Stimulated activated CD4-positive, alpha-beta T cell treated with anti-CD3 and anti-CD28 coated beads, Interleukin-1b, Interleukin-23, amount 100 ng/mL, for 1 hour (primary cell): Measurements from ENCODE around the gene BAIAP3.

Experiments used
- DNase-seq, 2 donors: peaks; one replicate each; pipeline ENCODE4 v3.0.0-alpha.2; 2020; ENCODE audit warnings: low read depth in 2 of 2

BAIAP3 gene

GRCh38 chr16:1300664-1301476, 32.6 kb upstream of the BAIAP3 start:
- DNase-seq: peak; percentile 53 to 58

GRCh38 chr16:1301562-1301961, 31.9 kb upstream of the BAIAP3 start:
- DNase-seq: no peak

DNA sequence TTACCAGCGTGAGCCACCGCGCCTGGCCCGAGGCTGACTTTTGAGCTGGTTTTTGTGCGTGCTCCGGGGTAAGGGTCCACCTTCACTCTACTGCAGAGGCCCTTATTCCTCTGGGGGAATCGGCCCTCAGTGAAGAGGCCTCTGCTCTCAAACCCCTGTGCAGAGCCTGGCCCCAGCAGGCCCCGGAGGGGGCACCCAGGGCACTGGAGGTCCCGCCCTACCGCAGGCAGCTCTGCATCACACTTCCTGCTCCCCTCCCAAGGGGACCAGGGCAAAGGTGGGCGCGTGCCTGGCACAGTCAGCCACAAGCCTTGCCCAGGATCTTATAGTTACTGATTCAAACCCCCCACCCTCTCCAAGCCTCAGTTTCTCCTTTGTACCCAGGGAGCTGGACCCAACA, 27.6 kb upstream of the BAIAP3 start:
- DNase-seq: no peak

DNA sequence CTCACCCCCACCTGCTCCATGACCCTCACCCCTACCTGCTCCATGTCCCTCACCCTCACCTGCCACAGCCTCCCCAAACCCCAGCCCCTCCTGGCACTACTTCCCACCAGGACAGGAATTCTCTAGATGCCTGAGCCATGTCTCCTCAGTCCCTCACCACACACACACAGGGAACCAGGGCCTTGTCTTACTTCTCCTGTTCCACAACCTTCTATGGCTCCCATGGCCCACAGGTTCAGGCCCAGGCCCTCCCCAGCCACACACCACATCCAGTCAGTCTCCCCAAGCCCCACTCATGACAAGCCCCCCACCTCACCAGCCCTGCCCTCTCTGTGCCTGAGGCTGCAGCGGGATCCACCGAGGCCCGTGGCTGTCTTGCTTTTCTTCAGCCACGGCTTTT, 27.1 kb upstream of the BAIAP3 start:
- DNase-seq: no peak

- no peak for DNase-seq
Observed at GRCh38 chr16:1308036-1308976, 25.1 kb upstream of the BAIAP3 start.

- DNase-seq: peak; percentile 94 to 95
Observed at GRCh38 chr16:1308977-1309885, 24.2 kb upstream of the BAIAP3 start, which contains the start of gene UBE2I. UBE2I (plus strand) TSS chr16:1309636; CDS start chr16:1314031, 4,395 bp downstream.

- DNase-seq: no peak
Observed at GRCh38 chr16:1309888-1310831, 23.3 kb upstream of the BAIAP3 start.

- no peak for DNase-seq
Observed at GRCh38 chr16:1310832-1311200, 22.6 kb upstream of the BAIAP3 start.

- DNase-seq: no peak
Observed at GRCh38 chr16:1311212-1311737, 22.2 kb upstream of the BAIAP3 start.

GRCh38 chr16:1311738-1312466, 21.5 kb upstream of the BAIAP3 start:
- DNase-seq: no peak

DNA sequence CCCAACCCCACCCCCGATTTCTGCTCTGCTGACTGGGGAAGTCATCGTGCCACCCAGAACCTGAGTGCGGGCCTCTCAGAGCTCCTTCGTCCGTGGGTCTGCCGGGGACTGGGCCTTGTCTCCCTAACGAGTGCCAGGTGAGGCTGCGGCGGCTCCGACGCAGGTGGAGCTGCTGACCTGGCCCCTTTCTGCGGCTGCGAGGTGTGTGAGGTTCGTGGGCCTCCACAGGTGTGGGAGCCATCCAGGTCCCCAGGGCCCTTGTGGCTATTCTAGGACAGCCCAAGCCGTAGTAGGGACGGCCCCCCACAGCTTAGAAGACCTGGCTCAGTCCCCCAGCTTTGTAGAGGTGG, 21.0 kb upstream of the BAIAP3 start:
- no peak for DNase-seq

DNA sequence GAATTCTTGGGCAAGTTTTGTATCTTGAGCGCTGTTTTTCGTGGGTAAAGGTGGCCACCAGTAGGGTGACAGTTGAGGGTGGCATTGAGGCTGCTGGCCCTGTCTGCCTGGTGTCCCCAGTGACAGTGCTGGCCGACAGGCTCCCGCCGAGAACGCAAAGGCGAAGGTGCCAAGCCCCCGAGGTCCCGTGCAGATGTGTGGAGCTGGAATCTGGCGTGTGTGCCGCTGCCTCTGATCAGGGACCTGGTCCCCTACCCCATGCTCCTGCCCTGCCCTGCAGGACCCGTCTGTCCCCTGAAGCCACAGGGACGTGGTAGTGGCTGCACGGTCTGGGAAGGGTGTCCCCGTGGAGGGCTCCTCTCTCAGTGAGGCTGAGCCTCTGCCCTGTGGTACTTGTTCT, 20.5 kb upstream of the BAIAP3 start:
- no peak for DNase-seq

DNA sequence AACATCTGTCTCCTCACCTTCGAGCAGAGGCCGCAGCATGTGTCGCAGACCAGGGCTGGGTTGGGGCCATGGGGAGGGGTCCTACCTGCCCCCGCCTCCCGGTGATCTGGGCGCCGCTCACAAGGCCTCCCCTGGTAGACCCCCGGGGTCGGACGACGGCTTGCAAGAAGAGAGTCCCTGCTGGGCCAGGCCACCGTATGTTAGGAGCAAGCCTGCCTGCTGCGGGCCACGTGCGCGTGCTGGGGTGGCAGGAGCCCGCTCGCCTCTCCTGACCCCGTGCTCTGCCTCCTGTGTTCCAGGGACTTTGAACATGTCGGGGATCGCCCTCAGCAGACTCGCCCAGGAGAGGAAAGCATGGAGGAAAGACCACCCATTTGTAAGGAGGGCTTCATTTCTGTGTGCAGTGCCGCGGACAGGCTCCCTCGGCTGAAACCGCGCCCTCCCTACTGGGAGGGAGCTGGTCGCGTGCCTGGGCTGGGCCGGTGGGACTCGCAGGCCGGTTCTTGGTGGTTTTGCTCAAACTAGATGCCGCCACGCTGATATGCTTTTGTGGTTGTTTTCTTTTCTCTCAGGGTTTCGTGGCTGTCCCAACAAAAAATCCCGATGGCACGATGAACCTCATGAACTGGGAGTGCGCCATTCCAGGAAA, 19.6 kb upstream of the BAIAP3 start:
- no peak for DNase-seq

DNA sequence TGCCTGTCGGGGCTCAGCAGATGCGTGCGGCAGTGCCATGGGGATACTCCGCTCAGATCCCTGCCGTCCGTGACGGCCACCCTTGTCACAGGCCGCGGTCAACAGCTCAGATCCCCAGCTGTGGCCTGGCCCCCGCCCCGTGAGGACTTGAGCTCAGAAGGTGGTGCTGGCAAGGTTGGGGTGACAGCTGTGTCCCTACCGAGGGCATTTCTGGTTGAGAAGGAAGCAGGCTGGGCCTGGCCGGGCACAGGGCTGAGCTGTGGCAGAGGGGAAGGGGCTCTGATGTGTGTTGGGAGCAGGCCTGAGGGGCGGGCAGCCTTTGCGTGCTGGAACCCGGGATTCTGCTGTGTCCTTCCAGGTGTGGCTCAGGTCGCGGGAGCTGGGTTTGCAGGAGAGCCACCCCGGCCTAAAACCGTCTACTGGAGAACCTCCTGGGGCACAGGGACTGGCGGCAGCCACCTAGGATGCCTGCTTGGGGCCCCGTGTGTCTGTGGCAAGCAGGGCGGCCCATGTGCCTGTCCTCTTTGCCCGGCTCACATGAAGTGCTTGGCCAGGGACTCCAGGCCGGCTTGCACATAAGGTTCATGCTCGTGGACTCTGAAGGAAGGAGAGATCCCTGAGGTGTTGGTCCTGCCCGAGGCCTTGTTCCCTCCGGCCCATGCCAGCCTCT, 18.9 kb upstream of the BAIAP3 start:
- no peak for DNase-seq

DNA sequence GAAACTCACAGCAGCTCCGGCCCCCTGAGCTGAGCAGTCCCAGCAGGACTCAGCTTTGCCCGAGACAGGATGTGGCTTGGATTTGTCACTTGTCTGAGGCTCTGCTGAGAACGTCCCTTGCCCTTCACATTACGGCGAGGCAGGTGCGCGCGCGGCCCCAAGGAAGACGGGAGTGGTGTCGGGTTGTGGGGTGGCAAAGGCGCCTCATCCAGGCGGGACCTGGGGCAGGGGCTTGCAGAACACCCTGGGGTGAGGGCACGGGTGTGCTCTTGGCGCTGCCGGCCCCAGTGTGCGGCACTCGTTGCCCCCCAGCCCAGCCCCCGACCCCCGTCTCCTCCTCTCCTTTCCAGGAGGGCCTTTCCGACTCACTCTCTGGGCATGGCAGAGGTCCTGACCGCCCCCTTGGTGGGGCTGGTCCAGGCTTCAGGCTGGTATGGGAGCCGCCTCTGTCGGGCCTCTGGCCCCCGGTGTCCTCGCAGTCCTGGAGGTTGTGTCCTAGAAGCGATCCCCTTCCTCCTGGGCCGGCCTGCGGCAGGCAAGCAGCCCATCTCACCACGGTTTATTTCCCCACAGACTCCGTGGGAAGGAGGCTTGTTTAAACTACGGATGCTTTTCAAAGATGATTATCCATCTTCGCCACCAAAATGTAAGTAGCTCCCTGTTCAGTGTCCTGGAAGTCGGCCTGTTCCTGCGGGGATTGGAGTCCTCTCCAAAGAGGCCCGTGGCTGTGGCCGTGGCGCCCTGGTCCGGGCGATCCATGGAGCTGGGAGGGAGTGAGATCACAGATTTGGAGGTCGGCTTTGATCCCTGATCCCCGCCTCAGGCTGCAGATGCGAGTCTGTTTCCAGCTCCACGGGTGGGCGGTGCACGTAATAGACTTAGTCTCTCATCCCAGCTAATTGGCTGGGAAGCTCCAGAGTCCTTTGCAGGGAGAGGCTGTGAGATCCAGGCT, 18.1 kb upstream of the BAIAP3 start:
- no peak for DNase-seq

DNA sequence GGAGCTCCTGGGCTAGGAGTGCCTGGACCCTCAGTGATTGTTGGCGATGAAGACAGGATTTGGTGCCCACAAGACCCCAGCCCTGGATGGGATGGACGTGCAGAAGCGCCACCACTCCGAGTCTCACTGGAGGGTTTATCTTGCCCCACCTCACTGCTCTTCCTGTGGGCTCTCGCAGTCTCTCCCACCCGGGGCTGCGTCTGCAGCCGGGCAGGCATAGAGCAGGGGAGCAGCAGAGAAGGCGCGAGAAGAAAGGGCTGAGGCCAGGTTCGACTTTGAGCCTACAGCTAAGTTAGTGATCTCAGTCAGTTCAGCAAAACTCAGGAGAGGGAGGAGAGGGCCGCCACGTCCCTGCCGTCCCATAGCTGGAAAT, 17.4 kb upstream of the BAIAP3 start:
- DNase-seq: no peak

DNA sequence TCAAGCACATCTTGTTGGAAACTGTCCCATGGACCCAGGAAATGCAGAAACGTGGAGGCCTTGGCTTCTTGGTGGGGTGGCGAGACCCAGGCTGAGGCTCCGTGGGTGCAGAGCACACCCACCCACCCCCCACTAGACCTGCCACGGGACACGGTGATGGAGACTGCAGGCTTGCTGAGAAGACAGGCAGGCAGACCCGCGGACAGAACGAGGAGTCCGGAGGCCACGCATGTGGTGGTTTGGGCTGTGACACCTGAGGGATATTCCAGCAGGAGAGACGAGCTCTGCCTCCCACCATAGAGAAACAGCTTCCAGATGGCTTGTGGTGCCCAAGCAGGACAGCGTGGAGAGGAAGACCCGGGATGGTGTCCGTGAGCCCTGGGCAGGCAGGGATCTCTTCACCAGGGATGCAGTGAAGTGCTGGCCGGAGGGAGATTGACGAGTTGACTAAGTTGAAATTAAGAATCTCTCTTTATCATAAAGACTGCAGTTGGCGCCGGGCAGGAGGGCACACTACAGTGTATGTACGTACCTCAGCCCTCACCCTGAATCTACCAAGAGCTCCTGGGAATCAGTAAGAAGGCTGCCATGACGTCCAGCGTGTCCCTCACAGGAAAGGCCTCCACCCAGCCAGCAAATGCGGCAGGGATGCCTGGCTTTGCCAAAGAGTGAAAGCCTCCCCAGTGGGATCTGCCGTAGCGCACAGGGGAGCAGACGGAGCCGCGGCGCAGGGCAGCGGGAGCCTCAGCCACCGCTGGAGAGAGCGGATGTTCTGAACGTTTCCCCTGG, 15.8 kb upstream of the BAIAP3 start:
- no peak for DNase-seq
